ENCODE measurements around the gene SPEF2. TPM values are rescaled to one million over a fixed set of nuclear protein-coding genes. Genes with fewer than 3 reads are reported as not detected.

The SPEF2 gene
- total RNA-seq, 1 donor from 2014 or later = 7.9 TPM

DNA sequence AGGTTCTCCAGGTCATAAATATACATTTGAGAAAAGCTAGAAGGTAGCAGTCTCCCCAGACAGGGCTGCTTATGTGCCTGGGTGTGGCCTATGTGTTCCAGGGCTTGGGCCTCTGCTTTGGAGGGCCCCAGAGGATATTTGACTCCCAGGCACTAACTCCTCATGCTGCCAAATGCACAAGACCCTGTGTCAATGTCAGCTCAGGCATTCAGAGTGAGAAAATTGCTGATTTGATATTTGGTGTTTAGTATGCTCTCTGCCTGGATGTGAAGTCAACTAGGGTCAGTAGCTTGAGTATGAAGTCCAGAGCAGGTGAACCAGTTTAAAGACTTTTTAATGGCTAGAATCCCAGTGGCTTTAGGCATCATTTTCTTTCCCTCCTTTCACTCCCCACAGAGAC, 181.5 kb downstream of the SPEF2 start:
- Mint-ChIP-seq H3K36me3 (ENCODE audit: unreplicated experiment) (no peaks in the 10 kb centered on the region), H3K27ac (ENCODE audit: unreplicated experiment) (no peak overlapping the region), H3K27me3 (ENCODE audit: unreplicated experiment) (no peaks in the 10 kb centered on the region), H3K4me1 (ENCODE audit: unreplicated experiment) (peaks cover 28% of the 10 kb centered on the region), H3K9me3 (ENCODE audit: unreplicated experiment) (no peaks in the 10 kb centered on the region), H3K4me3 (ENCODE audit: unreplicated experiment) (no peak overlapping the region)
- TF ChIP-seq, protein P1, sequence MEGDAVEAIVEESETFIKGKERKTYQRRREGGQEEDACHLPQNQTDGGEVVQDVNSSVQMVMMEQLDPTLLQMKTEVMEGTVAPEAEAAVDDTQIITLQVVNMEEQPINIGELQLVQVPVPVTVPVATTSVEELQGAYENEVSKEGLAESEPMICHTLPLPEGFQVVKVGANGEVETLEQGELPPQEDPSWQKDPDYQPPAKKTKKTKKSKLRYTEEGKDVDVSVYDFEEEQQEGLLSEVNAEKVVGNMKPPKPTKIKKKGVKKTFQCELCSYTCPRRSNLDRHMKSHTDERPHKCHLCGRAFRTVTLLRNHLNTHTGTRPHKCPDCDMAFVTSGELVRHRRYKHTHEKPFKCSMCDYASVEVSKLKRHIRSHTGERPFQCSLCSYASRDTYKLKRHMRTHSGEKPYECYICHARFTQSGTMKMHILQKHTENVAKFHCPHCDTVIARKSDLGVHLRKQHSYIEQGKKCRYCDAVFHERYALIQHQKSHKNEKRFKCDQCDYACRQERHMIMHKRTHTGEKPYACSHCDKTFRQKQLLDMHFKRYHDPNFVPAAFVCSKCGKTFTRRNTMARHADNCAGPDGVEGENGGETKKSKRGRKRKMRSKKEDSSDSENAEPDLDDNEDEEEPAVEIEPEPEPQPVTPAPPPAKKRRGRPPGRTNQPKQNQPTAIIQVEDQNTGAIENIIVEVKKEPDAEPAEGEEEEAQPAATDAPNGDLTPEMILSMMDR (IDR thresholded peaks at IDR 0.05) = no peak
- no peak for DNase-seq (ENCODE audit: extremely low spot score, unreplicated experiment)

DNA sequence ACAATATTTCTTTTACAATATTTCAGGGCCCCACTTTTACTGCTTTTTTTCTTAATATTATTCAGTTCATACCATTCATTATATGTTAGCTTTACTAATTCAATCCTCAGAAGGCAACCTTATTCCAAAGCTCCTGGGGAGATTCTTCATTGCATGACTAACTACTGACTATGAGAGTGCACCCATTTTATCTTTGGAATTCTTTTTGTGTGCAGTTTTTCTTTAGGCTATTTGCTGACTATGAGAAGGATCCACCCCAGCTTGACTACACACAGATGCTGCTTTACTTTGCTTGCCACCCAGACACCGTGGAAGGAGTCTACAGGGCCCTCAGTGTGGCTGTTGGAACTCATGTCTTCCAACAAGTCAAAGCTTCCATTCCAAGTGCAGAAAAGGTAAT, 182.1 kb downstream of the SPEF2 start:
- no peak overlapping the region for H3K27ac Mint-ChIP-seq (ENCODE audit: unreplicated experiment)
- peaks cover 31% of the 10 kb centered on the region for H3K4me1 Mint-ChIP-seq (ENCODE audit: unreplicated experiment)
- DNase-seq (ENCODE audit: extremely low spot score, unreplicated experiment) = no peak
- no peaks in the 10 kb centered on the region for H3K27me3 Mint-ChIP-seq (ENCODE audit: unreplicated experiment)
- TF ChIP-seq, protein P1 (IDR thresholded peaks at IDR 0.05) = no peak
- no peaks in the 10 kb centered on the region for H3K36me3 Mint-ChIP-seq (ENCODE audit: unreplicated experiment)
- H3K4me3 Mint-ChIP-seq (ENCODE audit: unreplicated experiment) = no peak overlapping the region
- H3K9me3 Mint-ChIP-seq (ENCODE audit: unreplicated experiment) = no peaks in the 10 kb centered on the region

DNA sequence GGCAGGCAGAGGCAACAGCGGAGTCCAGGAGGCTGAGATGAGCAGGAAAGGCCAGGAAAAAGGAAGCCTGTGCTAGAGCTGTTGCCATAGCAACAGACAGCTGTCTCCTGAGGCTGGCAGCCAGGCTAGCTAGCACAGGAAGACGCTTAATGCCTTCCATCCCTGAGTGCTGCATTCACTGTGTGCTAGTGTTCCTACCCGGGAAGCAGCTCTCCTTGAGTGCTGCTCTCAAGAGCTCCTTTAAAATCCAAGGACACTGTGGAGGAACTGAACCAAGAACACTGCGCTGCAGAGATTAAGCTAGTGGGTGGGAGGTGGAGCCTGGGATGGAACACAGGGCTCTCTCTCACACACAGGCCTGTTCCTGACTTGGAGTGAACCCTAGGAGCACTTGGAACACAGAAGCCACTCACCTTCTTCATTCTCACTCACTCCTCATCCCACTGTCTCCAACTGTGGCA, 185.6 kb downstream of the SPEF2 start:
- DNase-seq (ENCODE audit: extremely low spot score, unreplicated experiment) = no peak
- Mint-ChIP-seq H3K4me3 (ENCODE audit: unreplicated experiment) (no peak overlapping the region), H3K27ac (ENCODE audit: unreplicated experiment) (no peak overlapping the region), H3K27me3 (ENCODE audit: unreplicated experiment) (no peaks in the 10 kb centered on the region), H3K9me3 (ENCODE audit: unreplicated experiment) (no peaks in the 10 kb centered on the region), H3K4me1 (ENCODE audit: unreplicated experiment) (peaks cover 24% of the 10 kb centered on the region), H3K36me3 (ENCODE audit: unreplicated experiment) (no peaks in the 10 kb centered on the region)
- TF ChIP-seq, protein P1 (IDR thresholded peaks at IDR 0.05) = no peak

DNA sequence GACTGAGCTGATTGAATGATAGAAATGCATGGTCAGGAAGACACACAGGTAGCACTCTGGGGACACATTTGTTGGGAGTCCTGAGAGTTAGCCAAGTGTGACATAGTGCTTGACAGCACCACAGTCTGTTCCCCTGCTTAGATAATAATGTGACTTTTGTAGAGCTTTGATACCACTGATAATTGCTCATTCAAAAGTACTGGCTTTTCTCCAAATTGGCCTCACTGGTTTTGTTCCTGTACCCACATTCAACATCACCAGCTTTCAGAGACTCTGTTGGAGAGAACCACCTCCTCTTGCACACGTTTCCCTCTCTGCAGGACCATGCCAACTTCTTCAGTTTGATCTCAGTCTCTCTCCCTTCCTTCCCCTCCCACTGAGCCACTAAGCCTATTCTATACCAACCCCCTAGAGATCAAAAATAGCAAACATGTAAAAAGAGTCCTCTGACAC, 186.6 kb downstream of the SPEF2 start:
- Mint-ChIP-seq H3K9me3 (ENCODE audit: unreplicated experiment) (no peaks in the 10 kb centered on the region), H3K4me1 (ENCODE audit: unreplicated experiment) (peaks cover 22% of the 10 kb centered on the region), H3K4me3 (ENCODE audit: unreplicated experiment) (no peak overlapping the region), H3K27me3 (ENCODE audit: unreplicated experiment) (no peaks in the 10 kb centered on the region), H3K27ac (ENCODE audit: unreplicated experiment) (no peak overlapping the region), H3K36me3 (ENCODE audit: unreplicated experiment) (no peaks in the 10 kb centered on the region)
- TF ChIP-seq, protein P1 (IDR thresholded peaks at IDR 0.05) = no peak
- no peak for DNase-seq (ENCODE audit: extremely low spot score, unreplicated experiment)

DNA sequence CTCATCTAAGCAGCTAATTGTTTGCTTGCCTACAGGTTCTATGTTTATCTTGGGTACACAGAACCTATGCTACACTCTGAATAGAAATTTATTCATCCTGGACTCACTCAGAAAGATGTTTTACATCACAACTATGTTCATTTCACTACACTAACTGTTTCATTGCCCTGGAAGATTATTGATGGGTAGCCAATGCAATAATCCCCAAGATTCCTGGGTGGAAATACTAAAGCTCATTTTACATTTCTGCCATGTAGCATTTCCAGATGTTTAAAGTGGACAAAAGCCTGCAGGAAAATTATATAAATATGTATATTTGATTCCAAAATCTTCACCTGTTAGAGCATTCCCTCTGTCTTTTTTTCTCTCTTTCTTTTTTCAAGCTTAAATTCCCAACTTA, 187.2 kb downstream of the SPEF2 start:
- H3K4me1 Mint-ChIP-seq (ENCODE audit: unreplicated experiment) = peaks cover 16% of the 10 kb centered on the region
- H3K4me3 Mint-ChIP-seq (ENCODE audit: unreplicated experiment) = no peak overlapping the region
- no peaks in the 10 kb centered on the region for H3K36me3 Mint-ChIP-seq (ENCODE audit: unreplicated experiment)
- DNase-seq (ENCODE audit: extremely low spot score, unreplicated experiment) = no peak
- H3K9me3 Mint-ChIP-seq (ENCODE audit: unreplicated experiment) = no peaks in the 10 kb centered on the region
- no peaks in the 10 kb centered on the region for H3K27me3 Mint-ChIP-seq (ENCODE audit: unreplicated experiment)
- H3K27ac Mint-ChIP-seq (ENCODE audit: unreplicated experiment) = no peak overlapping the region
- TF ChIP-seq, protein P1 (IDR thresholded peaks at IDR 0.05) = no peak
